Pancreas (tissue), 10 donors: ENCODE results near the gene BTG4. TPM values are rescaled to one million over a fixed set of nuclear protein-coding genes. Genes with fewer than 3 reads are reported as not detected.

Experiments
- ATAC-seq, 4 donors: fragments of 200-7000 bp; cut with Tn5 transposase; one replicate each; pipeline versions ENCODE4 v1.8.0 to v1.9.1; 2020; ENCODE audit warnings: mild to moderate bottlenecking in 4 of 4, moderate library complexity in 4 of 4
- DNase-seq, 6 donors: peaks; one replicate each; pipeline ENCODE4 v3.0.0-alpha.2; 2020
- FAIRE-seq: peaks from 2 replicates; lab custom pipeline; 2012; peaks lifted over from hg19 to GRCh38; lab: Jason Lieb, UNC
- H3K27ac ChIP-seq, 4 donors: fragments of 200-600 bp; sonication (generic); 1 replicate in 3 of 4; 2 replicates in 1 of 4; pipeline versions ENCODE4 v1.5.0 to v1.8.0; 2020
- H3K27me3 ChIP-seq, 4 donors: fragments of 200-600 bp; one replicate each; pipeline ENCODE4 v1.8.0; 2021
- H3K36me3 ChIP-seq, 3 donors: fragments of 200-600 bp; sonication (generic) in 1 of 3; one replicate each; pipeline versions ENCODE4 v1.5.0 to v1.8.0; 2020 to 2021
- H3K4me1 ChIP-seq, 3 donors: fragments of 200-600 bp; one replicate each; pipeline ENCODE4 v1.8.0; 2021
- H3K4me3 ChIP-seq, 4 donors: fragments of 200-600 bp; sonication (generic) in 2 of 4; one replicate each; pipeline versions ENCODE4 v1.5.0 to v1.8.0; 2020 to 2021
- H3K9me3 ChIP-seq, 4 donors: fragments of 200-600 bp; one replicate each; pipeline ENCODE4 v1.8.0; 2021
- WGBS, 2 donors: extraction: QIAGEN DNeasy Blood & Tissue Kit; methylation state at CpG; one replicate each; pipeline ENCODE4 v1.1.7; 2013; 5-methylcytosine and 5-hydroxymethylcytosine counted together
- intact Hi-C, 3 donors: fragments of 100-400 bp; cut with DNase I; formaldehyde crosslinking; loops; one replicate each; pipeline versions ENCODE4 v1.11.1 to v1.14.2; 2022
- polyA plus RNA-seq, 2 donors: library from polyadenylated mRNA; stranded (reverse); fragments of 200-250 nt; gene quantifications; one replicate each; pipeline ENCODE4 v1.2.3, GENCODE V29; 2013
- total RNA-seq, 6 donors: library from RNA; stranded (reverse); fragmentation: NEBNext Ultra II Directional in 4 of 6; extraction: Animal tissue kit (Norgen Biotek cat#: 25700) in 4 of 6; gene quantifications; one replicate each; pipeline versions ENCODE4 v1.2.1 to v1.2.4, GENCODE V29; 2021 to 2023
- TF ChIP-seq, protein P1 (sequence below), 4 donors: fragments of 200-600 bp; sonication (generic) in 3 of 4; IDR thresholded peaks; one replicate each; pipeline versions ENCODE4 v1.5.0 to v1.8.0; 2021; ENCODE audit warnings: antibody characterized with exemption in 4 of 4
- donor health status: healthy with polysubstance abuse.
- donor health status: DM: no; HTN: no; CAD: no; lungs with moderate emphysema.
- donor health status: DM: no; HTN: no; CAD: no.
- donor health status: control.
- donor health status: control.
- donor health status: Bipolar disorder and iron deficiency.
- donor health status: DM: yes; HTN: yes; CAD: no.
- donor health status: DM: no; HTN: no; CAD: no.
- donor health status: DM: no; HTN: no; CAD: no.
- donor health status: DM: yes; HTN: yes; CAD: no.

BTG4 gene
- total and polyA plus RNA-seq, 8 donors = not detected

DNA sequence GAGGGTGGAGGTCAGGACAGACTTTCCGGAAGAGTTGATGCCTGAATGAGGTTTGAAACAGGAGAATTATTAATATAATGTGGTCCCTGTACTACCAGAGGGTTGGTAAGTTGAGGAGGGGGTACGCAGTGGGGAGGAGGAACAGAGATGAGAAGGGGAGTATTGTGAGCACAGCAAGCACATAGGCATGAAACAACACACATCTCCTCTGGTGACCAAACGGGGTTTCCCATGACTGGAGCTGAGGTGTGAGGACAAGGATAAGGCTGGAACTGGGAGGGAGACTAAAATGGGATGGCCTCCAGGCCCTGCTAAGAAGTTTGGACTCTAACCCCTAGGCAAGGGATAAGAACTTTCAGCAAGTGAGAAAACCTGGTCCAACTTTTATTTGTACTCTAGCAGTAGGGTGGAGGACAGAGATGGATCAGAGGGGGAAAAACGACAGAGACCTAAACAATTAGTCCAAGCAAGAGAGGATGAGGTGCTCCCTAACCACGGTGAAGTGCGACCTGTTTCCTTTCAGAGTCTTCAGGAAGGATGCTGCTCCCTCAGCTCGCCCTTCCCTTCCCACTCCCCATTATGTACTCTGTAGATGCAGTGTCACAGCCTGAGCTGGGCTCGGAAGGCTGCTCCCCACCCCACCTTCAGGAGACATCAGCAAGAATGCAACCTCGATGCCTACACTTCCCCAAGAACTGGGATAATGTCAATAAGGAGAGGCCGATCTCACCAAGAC is 59.2 kb downstream of the BTG4 start:
- no peak for ATAC-seq
- no peak for FAIRE-seq
- no peak overlapping the region for H3K4me3 ChIP-seq
- no peaks in the 10 kb centered on the region for H3K36me3 ChIP-seq
- DNase-seq = no peak
- TF ChIP-seq, protein P1, sequence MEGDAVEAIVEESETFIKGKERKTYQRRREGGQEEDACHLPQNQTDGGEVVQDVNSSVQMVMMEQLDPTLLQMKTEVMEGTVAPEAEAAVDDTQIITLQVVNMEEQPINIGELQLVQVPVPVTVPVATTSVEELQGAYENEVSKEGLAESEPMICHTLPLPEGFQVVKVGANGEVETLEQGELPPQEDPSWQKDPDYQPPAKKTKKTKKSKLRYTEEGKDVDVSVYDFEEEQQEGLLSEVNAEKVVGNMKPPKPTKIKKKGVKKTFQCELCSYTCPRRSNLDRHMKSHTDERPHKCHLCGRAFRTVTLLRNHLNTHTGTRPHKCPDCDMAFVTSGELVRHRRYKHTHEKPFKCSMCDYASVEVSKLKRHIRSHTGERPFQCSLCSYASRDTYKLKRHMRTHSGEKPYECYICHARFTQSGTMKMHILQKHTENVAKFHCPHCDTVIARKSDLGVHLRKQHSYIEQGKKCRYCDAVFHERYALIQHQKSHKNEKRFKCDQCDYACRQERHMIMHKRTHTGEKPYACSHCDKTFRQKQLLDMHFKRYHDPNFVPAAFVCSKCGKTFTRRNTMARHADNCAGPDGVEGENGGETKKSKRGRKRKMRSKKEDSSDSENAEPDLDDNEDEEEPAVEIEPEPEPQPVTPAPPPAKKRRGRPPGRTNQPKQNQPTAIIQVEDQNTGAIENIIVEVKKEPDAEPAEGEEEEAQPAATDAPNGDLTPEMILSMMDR (IDR thresholded peaks at IDR 0.05) = no peak
- no peak overlapping the region for H3K27ac ChIP-seq
- H3K9me3 ChIP-seq = no peaks in the 10 kb centered on the region
- intact Hi-C loops = no loop called here
- whole genome bisulfite sequencing, 2 donors = 68 to 76% methylated on average over 10 of the region's 10 CpGs
- H3K27me3 ChIP-seq = no peaks in the 10 kb centered on the region
- no peaks in the 10 kb centered on the region for H3K4me1 ChIP-seq

DNA sequence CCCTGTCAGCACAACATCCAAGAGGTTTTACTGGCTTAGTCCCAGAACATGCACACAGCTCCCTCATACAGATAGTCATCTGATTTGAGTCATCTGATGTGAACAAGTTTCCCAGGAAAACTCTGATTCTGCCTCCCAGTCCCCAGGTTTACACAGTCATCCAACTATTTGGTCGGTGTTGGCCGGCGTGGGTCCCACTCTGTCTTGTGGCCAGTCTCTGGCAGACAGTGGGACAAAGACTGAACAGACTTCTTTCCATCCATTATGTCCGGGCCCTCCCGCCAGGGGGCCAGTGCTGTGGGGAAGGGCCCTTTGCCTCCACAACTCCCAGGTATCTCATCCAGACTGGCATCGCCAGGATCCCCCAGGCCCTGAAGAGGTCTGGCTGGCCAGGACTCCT is 60.0 kb downstream of the BTG4 start:
- Histone ChIP-seq H3K27me3 (no peaks in the 10 kb centered on the region), H3K27ac (no peak overlapping the region), H3K4me3 (no peak overlapping the region), H3K4me1 (no peaks in the 10 kb centered on the region), H3K36me3 (no peaks in the 10 kb centered on the region), H3K9me3 (no peaks in the 10 kb centered on the region)
- DNase-seq (no peak), ATAC-seq (no peak), FAIRE-seq (no peak)
- intact Hi-C loops = no loop called here
- TF ChIP-seq, protein P1 (IDR thresholded peaks at IDR 0.05) = no peak
- 82 to 89% methylated on average over 6 of the region's 6 CpGs for WGBS, 2 donors

DNA sequence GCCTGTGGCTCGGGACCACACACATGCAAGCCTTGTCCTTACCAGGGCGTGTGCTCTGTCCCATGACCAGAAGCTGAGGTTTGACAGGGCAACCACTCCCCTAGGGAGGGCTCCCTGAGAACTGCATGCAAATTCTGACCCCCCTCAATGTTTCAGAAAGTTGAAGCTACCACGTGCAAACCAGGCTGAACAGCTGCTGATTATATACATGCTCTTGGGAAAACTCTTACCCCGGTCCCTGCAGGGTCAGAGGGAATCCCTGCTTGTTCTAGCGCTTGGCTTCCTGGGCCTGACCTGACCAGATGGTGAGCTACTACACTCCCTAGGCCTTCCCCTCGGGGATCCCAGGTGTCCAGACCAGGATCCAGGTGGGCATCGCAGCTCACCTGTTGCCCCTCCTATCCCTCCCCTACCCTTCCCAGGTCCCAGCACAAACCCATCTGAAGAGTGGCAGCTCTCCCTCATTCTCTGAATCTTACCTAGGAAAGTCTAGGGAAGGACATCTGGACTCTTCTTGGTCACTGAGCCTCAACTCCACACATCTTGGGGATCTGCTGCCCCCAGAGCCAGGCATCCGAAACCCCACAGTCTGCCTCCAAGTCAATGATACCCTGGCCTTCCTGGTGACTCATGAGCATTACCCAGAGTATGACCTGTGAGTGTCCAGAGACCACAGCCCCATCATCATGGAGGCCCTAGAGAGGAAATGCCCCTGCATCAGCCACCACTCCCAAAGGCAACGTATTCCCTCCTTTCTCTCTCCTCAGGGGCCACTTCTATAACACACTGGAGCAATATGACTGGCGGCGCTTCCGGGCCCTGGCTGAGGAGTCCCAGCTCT is 61.5 kb downstream of the BTG4 start:
- 85 to 90% methylated on average over 12 of the region's 12 CpGs for WGBS, 2 donors
- TF ChIP-seq, protein P1 (IDR thresholded peaks at IDR 0.05) = no peak
- intact Hi-C loops = no loop called here
- H3K4me1 ChIP-seq = no peaks in the 10 kb centered on the region
- no peak overlapping the region for H3K4me3 ChIP-seq
- FAIRE-seq (no peak), DNase-seq (no peak), ATAC-seq (no peak)
- H3K27me3 ChIP-seq = no peaks in the 10 kb centered on the region
- H3K9me3 ChIP-seq = no peaks in the 10 kb centered on the region
- H3K36me3 ChIP-seq = no peaks in the 10 kb centered on the region
- H3K27ac ChIP-seq = no peak overlapping the region

DNA sequence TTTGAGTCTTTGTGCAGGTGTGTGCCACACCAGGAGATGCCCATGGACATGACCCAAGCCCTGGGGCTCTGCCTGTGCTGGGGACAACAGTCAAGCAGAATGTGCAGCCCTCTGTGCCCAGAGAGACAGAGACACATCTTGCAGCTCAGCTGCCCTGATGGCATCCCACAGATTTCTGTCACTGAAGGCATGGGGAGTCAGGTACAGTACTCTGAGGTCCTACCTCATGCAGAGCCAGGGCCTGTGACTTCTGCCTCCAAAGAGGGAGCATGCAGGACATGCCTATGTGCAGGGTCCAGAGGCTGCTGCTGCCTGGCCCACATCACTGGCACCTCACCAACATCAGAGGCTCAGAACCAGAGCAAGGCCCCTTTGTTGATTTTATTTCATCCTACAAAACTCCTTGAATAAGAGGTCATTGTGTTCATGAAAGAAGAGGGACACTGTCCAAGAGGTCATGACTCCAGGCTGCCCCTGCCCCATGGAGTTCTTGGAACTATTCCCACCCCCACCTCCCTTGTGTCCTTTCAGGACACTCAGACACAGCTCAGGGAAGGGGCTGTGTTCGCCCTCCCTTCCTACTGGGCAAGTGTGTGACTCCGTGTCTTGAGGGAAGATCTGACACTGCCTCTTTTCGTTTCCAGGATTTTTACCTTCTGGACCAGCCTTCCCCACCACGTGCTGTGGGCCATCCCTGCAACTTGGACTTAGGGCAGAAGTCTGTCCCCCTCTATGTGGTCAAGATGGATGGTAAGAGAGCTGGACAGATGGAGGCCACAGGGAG is 62.3 kb downstream of the BTG4 start:
- ATAC-seq (no peak), FAIRE-seq (no peak), DNase-seq (no peak)
- Histone ChIP-seq H3K4me1 (no peaks in the 10 kb centered on the region), H3K27me3 (no peaks in the 10 kb centered on the region), H3K27ac (no peak overlapping the region), H3K4me3 (no peak overlapping the region), H3K9me3 (no peaks in the 10 kb centered on the region), H3K36me3 (no peaks in the 10 kb centered on the region)
- WGBS, 2 donors = 84 to 93% methylated on average over 4 of the region's 4 CpGs
- intact Hi-C loops = loop anchor here in 2 of 3 donors (5.0 kb wide), 1 partner anchor 168 kb away; no protein-coding TSS in a partner anchor
- TF ChIP-seq, protein P1 (IDR thresholded peaks at IDR 0.05) = no peak
